ENCODE data around the gene GTSE1. TPM values are rescaled to one million over a fixed set of nuclear protein-coding genes. Genes with fewer than 3 reads are reported as not detected.

The GTSE1 gene
- total RNA-seq, 2 donors from 2014 or later = 39.5 to 59.5 TPM

DNA sequence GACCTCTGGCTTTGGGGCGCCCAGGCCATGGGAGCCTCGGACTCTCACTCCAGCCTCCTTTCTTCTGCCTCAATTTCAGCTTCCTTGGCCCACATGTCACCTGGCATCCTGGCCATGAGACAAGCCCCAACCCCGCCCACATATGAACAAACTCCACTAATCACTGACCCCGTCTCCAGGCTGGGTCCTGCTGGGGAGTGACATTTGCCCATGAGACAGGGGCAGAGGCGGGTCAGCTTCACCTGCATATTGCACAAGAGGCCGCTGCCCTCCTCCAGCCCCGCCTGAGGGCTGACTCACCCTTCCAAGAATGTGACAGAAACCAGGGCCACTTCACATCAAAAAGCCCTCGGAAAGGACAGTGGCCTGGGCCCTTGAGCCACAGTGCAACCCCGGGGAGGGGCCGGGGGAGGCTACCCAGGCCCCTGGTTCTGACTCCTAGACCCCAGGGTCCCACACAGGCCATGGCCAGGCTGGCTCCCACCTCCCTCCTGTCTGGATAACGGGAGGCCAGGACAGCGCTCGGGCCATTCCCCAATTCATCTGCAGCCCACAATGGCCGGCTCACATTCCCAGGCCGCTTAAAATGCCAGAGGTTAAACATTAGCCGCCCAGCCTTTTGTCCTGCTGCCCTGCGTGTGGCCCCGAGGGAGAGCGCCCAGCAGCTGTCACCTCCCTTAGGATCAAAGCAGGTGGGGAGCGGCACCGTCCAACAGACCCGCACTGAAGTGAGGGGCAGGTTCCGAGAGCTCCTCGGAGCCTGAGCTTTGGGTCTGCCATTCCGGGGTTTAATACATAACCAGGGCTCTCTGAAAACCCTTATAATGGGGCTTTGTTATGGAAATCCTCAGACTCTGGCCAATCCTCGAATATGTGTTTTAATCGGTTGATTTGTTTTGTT, 81.1 kb downstream of the GTSE1 start:
- Mint-ChIP-seq H3K4me3 (peak overlapping the region; percentile 29), H3K9me3 (peaks cover 16% of the 10 kb centered on the region), H3K27ac (peak overlapping the region; percentile 96), H3K4me1 (peaks cover 33% of the 10 kb centered on the region), H3K36me3 (ENCODE audit: low read depth) (peaks cover 57% of the 10 kb centered on the region), H3K27me3 (ENCODE audit: insufficient read depth) (no peaks in the 10 kb centered on the region)
- Histone ChIP-seq H3K9me3 (ENCODE audit: control insufficient read depth, low read length) (peaks cover 20% of the 10 kb centered on the region), H3K27ac (ENCODE audit: low read depth, low read length) (peak overlapping the region; percentile 81), H3K9ac (ENCODE audit: extremely low read depth, low read length, poor library complexity, severe bottlenecking) (peak overlapping the region; percentile 80), H3K4me3 (ENCODE audit: low read length) (no peak overlapping the region), H3K36me3 (ENCODE audit: control insufficient read depth, insufficient read depth, low read length) (peaks cover 22% of the 10 kb centered on the region), H3K27me3 (ENCODE audit: control insufficient read depth, insufficient read depth, low read length, poor library complexity, severe bottlenecking) (no peaks in the 10 kb centered on the region), H3K4me1 (ENCODE audit: control insufficient read depth, insufficient read depth, low read length) (peaks cover 12% of the 10 kb centered on the region)
- peak; percentile 95 for DNase-seq
- TF ChIP-seq, protein P1, sequence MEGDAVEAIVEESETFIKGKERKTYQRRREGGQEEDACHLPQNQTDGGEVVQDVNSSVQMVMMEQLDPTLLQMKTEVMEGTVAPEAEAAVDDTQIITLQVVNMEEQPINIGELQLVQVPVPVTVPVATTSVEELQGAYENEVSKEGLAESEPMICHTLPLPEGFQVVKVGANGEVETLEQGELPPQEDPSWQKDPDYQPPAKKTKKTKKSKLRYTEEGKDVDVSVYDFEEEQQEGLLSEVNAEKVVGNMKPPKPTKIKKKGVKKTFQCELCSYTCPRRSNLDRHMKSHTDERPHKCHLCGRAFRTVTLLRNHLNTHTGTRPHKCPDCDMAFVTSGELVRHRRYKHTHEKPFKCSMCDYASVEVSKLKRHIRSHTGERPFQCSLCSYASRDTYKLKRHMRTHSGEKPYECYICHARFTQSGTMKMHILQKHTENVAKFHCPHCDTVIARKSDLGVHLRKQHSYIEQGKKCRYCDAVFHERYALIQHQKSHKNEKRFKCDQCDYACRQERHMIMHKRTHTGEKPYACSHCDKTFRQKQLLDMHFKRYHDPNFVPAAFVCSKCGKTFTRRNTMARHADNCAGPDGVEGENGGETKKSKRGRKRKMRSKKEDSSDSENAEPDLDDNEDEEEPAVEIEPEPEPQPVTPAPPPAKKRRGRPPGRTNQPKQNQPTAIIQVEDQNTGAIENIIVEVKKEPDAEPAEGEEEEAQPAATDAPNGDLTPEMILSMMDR (conservative IDR thresholded peaks at IDR 0.05) = no peak
- WGBS, 2 experiments (ENCODE audit: insufficient coverage in 1 of 2, insufficient read length in 1 of 2) = 35 to 42% methylated on average over 7 to 27 of the region's 27 CpGs

DNA sequence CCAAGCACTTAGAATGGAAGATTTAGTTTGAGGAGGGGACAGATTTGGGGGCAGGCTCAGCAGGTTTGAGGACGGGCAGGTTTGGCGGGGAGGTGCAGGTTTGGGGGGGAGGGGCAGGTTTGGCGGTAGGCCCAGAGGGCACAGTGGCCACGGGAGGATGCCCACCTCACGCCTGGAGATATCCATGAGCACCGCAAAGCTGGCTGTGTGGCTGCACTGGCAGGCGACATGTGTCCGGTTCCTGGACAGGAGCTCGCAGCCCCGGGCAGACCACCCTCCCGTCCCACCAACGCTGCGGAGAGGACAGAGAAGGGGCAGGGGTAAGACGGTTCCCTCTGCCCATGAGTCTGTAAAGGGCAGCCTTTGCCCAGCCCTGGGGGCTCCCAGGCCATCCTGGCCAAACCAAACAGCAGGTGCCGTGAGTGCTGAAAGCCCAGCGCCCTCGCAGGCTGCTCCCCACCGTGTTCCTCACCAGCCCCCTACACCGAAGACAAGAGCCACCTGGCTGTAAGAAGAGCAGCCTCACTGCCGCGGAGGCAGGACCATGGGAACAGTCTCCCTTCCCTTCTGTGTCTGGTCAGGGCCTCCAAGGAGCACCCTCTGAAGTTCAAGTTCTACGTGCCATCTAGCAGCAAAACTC, 81.9 kb downstream of the GTSE1 start:
- TF ChIP-seq, protein P1 (conservative IDR thresholded peaks at IDR 0.05) = no peak

DNA sequence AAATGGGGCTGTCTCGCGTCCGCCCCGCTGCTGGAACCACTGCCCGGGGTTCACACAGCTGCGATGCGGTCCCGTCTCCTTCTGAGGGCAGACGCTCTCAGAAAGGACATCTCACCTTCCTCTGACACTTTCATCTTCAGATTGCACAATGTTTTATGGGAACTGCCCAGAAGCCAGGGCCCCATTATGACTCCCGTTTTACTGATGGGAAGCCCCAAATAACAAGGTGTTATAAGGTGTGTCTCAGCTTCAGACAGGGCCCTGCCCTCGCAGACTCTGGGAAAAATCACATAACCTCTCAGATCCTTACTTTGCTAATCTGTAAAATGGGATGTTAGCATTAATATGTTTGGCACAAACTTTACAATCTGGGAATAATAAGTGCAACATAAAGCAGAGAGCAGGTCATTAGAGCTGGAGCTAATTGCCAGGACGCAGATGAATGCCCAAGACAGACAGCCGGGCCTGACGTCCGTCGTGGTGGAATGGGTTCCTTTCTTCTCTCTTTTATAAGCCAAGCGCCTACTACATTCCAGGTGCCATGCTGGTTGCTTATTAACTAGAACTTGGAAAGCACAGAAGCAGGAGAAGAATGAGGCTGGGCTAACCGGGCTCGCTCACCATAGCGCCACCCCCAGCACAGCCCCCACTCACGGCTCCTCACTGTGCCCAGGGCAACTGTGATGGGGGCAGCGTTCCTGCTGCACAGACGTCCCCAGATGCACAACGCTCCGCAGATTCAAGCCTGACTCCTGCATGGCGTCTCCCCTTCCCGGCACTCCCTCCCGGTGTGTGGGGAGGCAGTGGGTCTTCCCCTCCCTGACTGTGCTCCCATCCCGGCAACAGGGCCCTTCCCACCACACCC, 82.6 kb downstream of the GTSE1 start:
- Histone ChIP-seq H3K4me3 (ENCODE audit: low read length) (no peak overlapping the region), H3K36me3 (ENCODE audit: control insufficient read depth, insufficient read depth, low read length) (peaks cover 25% of the 10 kb centered on the region), H3K27me3 (ENCODE audit: control insufficient read depth, insufficient read depth, low read length, poor library complexity, severe bottlenecking) (no peaks in the 10 kb centered on the region), H3K4me1 (ENCODE audit: control insufficient read depth, insufficient read depth, low read length) (peaks cover 12% of the 10 kb centered on the region), H3K9me3 (ENCODE audit: control insufficient read depth, low read length) (peaks cover 20% of the 10 kb centered on the region), H3K27ac (ENCODE audit: low read depth, low read length) (peak overlapping the region; percentile 81), H3K9ac (ENCODE audit: extremely low read depth, low read length, poor library complexity, severe bottlenecking) (no peak overlapping the region)
- DNase-seq = no peak
- H3K9me3 Mint-ChIP-seq = peaks cover 18% of the 10 kb centered on the region
- H3K4me3 Mint-ChIP-seq = no peak overlapping the region
- H3K4me1 Mint-ChIP-seq = peaks cover 33% of the 10 kb centered on the region
- H3K36me3 Mint-ChIP-seq (ENCODE audit: low read depth) = peaks cover 61% of the 10 kb centered on the region
- TF ChIP-seq, protein P1 (conservative IDR thresholded peaks at IDR 0.05) = no peak
- no peaks in the 10 kb centered on the region for H3K27me3 Mint-ChIP-seq (ENCODE audit: insufficient read depth)
- 84 to 93% methylated on average over 23 to 29 of the region's 29 CpGs for WGBS, 2 experiments (ENCODE audit: insufficient coverage in 1 of 2, insufficient read length in 1 of 2)
- H3K27ac Mint-ChIP-seq = peak overlapping the region; percentile 96

More for the DNA sequence above, 81.9 kb downstream of the GTSE1 start:
- H3K4me1 ChIP-seq (ENCODE audit: control insufficient read depth, insufficient read depth, low read length) = peaks cover 12% of the 10 kb centered on the region
- peaks cover 33% of the 10 kb centered on the region for H3K4me1 Mint-ChIP-seq
- H3K36me3 Mint-ChIP-seq (ENCODE audit: low read depth) = peaks cover 62% of the 10 kb centered on the region
- H3K27ac Mint-ChIP-seq = peak overlapping the region; percentile 96
- H3K9me3 Mint-ChIP-seq = peaks cover 18% of the 10 kb centered on the region
- peak overlapping the region; percentile 81 for H3K27ac ChIP-seq (ENCODE audit: low read depth, low read length)
- WGBS, 2 experiments (ENCODE audit: insufficient coverage in 1 of 2, insufficient read length in 1 of 2) = 82% methylated on average over 17 to 22 of the region's 22 CpGs
- peaks cover 25% of the 10 kb centered on the region for H3K36me3 ChIP-seq (ENCODE audit: control insufficient read depth, insufficient read depth, low read length)
- no peaks in the 10 kb centered on the region for H3K27me3 ChIP-seq (ENCODE audit: control insufficient read depth, insufficient read depth, low read length, poor library complexity, severe bottlenecking)
- H3K27me3 Mint-ChIP-seq (ENCODE audit: insufficient read depth) = no peaks in the 10 kb centered on the region
- peak overlapping the region; percentile 80 for H3K9ac ChIP-seq (ENCODE audit: extremely low read depth, low read length, poor library complexity, severe bottlenecking)
- H3K4me3 ChIP-seq (ENCODE audit: low read length) = no peak overlapping the region
- H3K4me3 Mint-ChIP-seq = peak overlapping the region; percentile 29
- DNase-seq = no peak
- H3K9me3 ChIP-seq (ENCODE audit: control insufficient read depth, low read length) = peaks cover 20% of the 10 kb centered on the region

All from endodermal cell (in vitro differentiated cells).